ENCODE measurements around the gene RFX7.

- TF ChIP-seq CTCF (IDR thresholded peaks at IDR 0.05), result no peak
- TF ChIP-seq POLR2A (IDR thresholded peaks at IDR 0.05), result no peak
These were observed 166.6 kb downstream of the RFX7 start for GRCh38 chr15:56077081-56077480.

All from breast epithelium (tissue), 3 donors.